Endometrium (tissue), 2 donors: ENCODE data around the gene IL5RA.

Source experiments
- FAIRE-seq: peaks from 2 replicates; lab custom pipeline; 2012; peaks lifted over from hg19 to GRCh38; lab: Jason Lieb, UNC
- donor health status: control.
- donor health status: control.

Gene IL5RA

GRCh38 chr3:3107858-3108257, 2.3 kb downstream of the IL5RA start:
- FAIRE-seq: no peak

GRCh38 chr3:3107181-3107580, 3.0 kb downstream of the IL5RA start:
- no peak for FAIRE-seq

- no peak for FAIRE-seq
Measured at GRCh38 chr3:3105815-3106214, 4.4 kb downstream of the IL5RA start.

GRCh38 chr3:3105246-3105645, 4.9 kb downstream of the IL5RA start:
- FAIRE-seq: no peak

- FAIRE-seq: no peak
Measured at GRCh38 chr3:3102751-3103150, 7.4 kb downstream of the IL5RA start.

GRCh38 chr3:3101660-3102458, 8.3 kb downstream of the IL5RA start:
- FAIRE-seq: no peak

GRCh38 chr3:3097958-3098357, 12.2 kb downstream of the IL5RA start:
- FAIRE-seq: no peak

GRCh38 chr3:3089017-3089416, 21.2 kb downstream of the IL5RA start:
- no peak for FAIRE-seq

- no peak for FAIRE-seq
Measured at GRCh38 chr3:3087716-3088465, 22.3 kb downstream of the IL5RA start.

GRCh38 chr3:3087279-3087678, 22.9 kb downstream of the IL5RA start:
- no peak for FAIRE-seq

GRCh38 chr3:3086239-3086638, 23.9 kb downstream of the IL5RA start:
- no peak for FAIRE-seq

GRCh38 chr3:3085782-3086181, 24.4 kb downstream of the IL5RA start:
- no peak for FAIRE-seq

GRCh38 chr3:3084890-3085289, 25.3 kb downstream of the IL5RA start:
- FAIRE-seq: no peak

- FAIRE-seq: no peak
Measured at GRCh38 chr3:3082234-3082924, 27.8 kb downstream of the IL5RA start.

GRCh38 chr3:3081381-3082233, 28.6 kb downstream of the IL5RA start:
- FAIRE-seq: no peak

GRCh38 chr3:3080309-3080708, 29.9 kb downstream of the IL5RA start:
- FAIRE-seq: no peak

- no peak for FAIRE-seq
Measured at GRCh38 chr3:3074551-3075257, 35.5 kb downstream of the IL5RA start.

GRCh38 chr3:3071136-3071535, 39.0 kb downstream of the IL5RA start:
- no peak for FAIRE-seq

GRCh38 chr3:3069723-3070122, 40.5 kb downstream of the IL5RA start:
- FAIRE-seq: no peak

GRCh38 chr3:3068358-3068881, 41.8 kb downstream of the IL5RA start:
- no peak for FAIRE-seq

- FAIRE-seq: no peak
Measured at GRCh38 chr3:3066910-3067309, 43.3 kb downstream of the IL5RA start.
